ENCODE results near the gene KRT72. TPM values are rescaled to one million over a fixed set of nuclear protein-coding genes. Genes with fewer than 3 reads are reported as not detected.
"Not testable (repeated sequence)": the region's sequence is repeated elsewhere in the genome, so short reads cannot be mapped to it uniquely, and the experiment has no call there.

The KRT72 gene
- total RNA-seq, 1 donor from 2014 or later: not detected

- no peak for DNase-seq
Observed at GRCh38 chr12:52606581-52607218, 5.4 kb upstream of the KRT72 start.

DNA sequence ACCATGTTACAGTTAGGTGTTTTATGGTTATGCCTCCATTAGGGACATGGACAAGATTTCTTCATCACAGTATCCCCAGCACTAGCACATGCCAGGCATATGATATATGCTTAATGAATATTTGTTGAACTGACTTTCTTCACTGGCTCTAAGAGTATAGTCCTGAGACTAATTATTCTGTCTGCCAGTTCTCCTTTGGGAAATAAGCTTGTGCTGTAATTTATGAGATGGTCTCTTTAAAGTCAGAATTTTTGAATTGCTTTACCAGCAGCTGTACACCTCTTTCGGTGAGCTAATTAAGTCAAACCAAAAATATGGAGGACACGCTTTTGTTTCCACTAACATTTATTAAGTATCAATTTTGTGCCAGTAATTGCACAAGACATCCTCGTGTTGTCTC is 4.8 kb upstream of the KRT72 start:
- no peak for DNase-seq

GRCh38 chr12:52605542-52605941 is 4.3 kb upstream of the KRT72 start:
- no peak for DNase-seq

DNA sequence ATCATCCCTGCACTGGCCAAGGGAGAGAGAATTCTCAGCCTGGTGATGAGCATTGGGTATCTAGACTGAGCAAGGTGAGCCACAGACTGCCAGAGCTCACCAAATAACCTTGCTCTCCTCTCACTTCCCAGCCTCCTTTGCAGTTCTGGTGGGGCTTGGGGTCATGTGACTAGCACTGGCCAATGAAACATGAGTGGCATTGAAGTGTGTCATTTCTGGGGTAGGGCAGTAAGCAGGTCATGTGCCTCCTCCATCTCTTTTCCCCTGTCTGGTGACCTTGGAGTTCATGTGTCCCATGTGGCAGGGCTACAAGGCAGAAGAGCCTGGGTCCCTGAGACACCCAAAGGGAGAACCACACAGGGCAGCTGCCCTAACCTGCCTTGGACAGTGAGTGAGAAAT is 3.6 kb upstream of the KRT72 start:
- no peak for DNase-seq

DNA sequence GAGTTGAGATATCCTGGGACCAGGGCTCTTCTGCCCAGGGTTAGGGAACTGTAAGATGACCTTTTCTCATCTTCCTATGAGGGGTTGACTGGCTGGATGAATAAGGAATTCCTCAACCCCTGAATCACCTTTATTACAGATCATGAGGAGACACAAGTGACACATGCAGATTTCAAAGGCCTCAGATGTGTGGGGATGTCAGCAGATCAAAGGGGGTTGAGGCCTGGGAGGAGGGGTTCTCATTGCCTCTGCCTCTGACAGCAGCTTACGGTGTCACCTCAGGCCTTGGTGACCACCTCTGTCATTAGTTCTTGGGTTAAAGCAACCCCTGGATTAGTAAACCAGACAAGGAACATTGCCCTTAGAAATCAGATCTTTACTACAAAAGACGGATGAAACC is 2.1 kb upstream of the KRT72 start:
- no peak for DNase-seq

GRCh38 chr12:52602552-52602951 is 1.3 kb upstream of the KRT72 start:
- no peak for DNase-seq

DNA sequence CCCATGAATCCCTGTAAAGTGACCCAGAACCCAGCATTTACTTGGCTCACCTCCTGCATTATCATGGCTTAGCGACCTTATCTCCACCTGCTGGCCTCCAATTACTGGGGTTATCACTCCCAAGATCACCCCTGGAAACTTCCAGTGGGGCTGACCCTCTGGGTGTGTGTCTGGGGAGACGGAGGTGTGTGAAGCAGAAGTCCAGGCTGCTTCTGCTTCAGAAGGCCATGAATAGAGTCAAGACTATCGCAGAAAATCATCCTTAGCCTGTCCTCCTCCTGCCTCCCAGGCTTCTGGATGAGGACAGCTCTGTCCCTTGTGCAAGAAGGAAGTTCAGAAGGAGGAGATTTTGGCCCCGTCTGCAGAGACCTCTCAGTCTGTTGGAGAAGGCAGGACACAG is 408 bp upstream of the KRT72 start:
- DNase-seq: no peak

DNA sequence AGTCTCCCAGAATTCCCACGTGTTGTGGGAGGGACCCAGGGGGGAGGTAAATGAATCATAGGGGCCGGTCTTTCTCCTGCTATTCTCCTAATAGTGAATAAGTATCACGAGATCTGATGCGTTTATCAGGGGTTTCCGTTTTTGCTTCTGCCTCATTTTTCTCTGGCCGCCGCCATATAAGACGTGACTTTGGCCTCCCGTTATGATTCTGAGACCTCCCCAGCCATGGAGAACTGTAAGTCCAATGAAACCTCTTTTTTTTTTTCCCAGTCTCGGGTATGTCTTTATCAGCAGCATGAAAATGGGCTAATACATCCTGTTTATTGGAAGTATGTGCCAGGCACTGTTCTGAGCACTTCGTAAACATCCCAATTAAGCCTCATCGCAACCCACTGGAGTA is 788 bp downstream of the KRT72 start:
- DNase-seq: no peak

DNA sequence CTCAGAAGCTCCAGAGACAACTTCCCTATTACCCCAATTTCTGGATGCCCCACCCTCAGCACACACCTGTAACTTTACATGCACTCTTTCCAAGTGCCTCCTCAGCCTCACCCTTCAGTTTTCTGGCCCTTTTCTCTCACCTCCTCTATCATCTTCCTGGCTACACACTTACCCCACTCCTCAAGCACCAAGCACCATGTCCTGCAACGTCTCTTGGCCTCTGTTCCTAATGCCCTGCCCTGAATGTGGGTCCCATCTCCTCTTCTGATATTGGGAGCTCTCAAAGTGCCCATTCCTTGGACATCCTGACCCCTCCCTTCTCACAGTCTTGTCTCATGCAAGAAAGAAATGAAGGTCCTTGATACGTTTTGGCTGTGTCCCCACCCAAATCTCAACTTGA is 1.2 kb downstream of the KRT72 start:
- DNase-seq: no peak

GRCh38 chr12:52598966-52599365 is 2.3 kb downstream of the KRT72 start:
- DNase-seq: no peak

DNA sequence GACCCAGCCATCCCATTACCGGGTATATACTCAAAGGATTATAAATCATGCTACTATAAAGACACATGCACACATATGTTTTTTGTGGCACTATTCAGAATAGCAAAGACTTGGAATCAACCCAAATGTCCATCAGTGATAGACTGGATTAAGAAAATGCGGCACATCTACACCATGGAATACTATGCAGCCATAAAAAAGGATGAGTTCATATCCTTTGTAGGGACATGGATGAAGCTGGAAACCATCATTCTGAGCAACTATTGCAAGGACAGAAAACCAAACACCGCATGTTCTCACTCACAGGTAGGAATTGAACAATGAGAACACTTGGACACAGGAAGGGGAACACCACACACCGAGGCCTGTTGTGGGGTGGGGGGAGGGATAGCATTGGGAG is 7.0 kb downstream of the KRT72 start:
- DNase-seq: not testable (repeated sequence)

DNA sequence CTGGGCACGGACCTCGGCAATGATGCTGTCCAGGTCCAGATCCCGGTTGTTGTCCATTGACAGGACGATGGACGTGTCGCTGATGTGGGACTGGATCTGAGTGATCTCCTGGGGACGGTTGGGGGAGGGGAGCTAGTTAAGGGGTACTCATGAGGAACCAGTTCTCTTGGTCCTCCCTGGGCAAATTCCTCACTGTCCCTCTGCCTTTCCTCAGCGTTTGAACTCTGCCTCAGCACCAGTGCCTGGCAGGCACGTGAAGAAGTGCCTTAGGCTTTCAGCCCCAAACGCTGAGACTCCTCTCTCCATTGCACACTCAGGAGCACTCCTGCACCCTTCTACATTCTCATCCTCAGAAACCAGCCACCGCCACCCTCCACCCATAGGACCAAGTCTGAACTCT is 9.7 kb downstream of the KRT72 start:
- no peak for DNase-seq

GRCh38 chr12:52590021-52590420 is 11.2 kb downstream of the KRT72 start:
- no peak for DNase-seq

DNA sequence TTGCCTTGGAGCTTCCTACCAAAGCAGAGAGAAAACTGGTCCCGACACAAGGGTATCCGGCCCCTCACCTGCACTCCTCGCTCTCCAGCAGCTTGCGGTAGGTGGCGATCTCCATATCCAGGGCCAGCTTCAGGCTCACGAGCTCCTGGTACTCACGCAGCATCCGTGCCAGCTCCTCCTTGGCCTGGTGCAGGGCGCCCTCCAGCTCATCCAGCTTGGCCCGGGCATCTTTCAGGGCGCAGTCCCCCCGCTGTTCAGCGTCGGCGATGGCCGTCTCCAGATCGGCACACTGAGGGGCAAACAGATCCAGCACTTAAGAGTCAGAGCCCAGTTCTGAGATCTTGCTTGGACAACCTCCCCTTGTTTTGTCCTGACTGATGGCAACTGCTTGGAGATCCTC is 13.7 kb downstream of the KRT72 start:
- DNase-seq: no peak

GRCh38 chr12:52585946-52586345 is 15.3 kb downstream of the KRT72 start:
- DNase-seq: no peak

GRCh38 chr12:52585066-52585465 is 16.2 kb downstream of the KRT72 start:
- no peak for DNase-seq

DNA sequence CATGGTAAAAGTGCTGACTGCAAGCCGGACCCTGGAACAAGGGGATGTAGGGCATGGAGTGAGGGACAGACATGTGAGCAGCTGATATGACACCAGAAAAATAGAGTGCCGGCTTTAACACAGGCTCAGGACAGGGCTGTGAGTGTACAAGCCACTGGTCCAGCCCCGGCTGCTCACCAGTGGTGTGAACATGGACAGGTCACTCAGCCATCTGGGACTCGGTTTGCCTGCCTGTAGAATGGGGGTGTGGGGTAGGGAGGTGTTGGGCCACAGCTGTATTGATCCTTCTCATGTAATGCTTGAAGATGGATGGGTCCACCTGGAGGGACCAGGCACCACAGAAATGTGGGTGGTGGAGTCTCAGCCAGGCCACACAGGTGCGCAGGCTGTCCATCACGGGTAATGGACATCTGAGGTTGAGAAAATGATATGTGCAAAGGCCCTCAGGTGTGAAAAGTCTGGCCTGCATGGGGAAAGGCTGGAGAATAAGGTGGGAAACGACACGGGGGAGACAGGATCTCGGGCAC is 17.0 kb downstream of the KRT72 start:
- DNase-seq: no peak

DNA sequence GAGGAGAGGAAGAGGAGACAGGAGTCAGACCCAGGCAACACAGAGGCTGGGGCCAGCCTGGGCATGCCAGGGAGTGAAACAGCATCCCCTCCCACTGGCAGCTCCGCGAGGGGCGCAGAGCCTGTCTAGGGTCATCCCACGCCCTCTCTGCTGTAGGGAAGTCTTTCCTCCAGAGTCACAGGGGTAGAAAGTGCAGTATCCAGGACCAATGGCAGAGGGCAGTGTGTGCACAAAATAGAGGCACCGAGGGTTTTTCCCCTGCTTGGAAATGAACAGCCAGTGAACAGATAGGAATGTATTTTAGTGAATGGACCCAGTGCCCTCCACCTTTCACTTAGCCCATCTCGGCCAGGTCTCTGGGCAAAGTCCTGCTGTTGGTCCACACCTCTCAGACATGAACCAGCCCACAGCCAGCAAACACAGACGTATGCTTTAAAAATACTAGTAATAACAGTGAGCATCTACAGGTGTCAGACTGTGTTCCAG is 18.2 kb downstream of the KRT72 start:
- DNase-seq: no peak

DNA sequence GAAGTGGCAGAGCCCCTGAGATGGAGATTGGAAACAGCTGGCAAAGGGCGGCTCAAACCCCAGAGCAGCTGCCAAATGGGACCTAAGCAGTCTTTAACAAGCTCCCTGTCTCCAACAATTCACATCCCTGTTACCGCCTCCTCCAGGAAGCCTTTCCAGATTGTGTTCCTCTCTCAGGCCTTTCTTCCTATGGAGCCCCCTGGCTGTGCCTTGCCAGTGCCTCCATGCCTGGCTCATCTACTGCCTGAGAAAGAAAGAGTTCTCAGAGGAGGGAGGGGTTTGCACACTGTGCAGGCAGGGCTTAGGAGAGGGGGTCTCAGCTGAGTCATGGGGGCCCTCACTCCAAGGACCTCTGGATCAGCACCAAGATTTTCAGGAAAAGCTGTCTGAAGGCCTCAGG is 18.8 kb downstream of the KRT72 start:
- DNase-seq: no peak

- no peak for DNase-seq
Observed at GRCh38 chr12:52581481-52581880, 19.8 kb downstream of the KRT72 start.

GRCh38 chr12:52581066-52581465 is 20.2 kb downstream of the KRT72 start:
- DNase-seq: no peak

- DNase-seq: no peak
Observed at GRCh38 chr12:52580496-52580895, 20.8 kb downstream of the KRT72 start.

DNA sequence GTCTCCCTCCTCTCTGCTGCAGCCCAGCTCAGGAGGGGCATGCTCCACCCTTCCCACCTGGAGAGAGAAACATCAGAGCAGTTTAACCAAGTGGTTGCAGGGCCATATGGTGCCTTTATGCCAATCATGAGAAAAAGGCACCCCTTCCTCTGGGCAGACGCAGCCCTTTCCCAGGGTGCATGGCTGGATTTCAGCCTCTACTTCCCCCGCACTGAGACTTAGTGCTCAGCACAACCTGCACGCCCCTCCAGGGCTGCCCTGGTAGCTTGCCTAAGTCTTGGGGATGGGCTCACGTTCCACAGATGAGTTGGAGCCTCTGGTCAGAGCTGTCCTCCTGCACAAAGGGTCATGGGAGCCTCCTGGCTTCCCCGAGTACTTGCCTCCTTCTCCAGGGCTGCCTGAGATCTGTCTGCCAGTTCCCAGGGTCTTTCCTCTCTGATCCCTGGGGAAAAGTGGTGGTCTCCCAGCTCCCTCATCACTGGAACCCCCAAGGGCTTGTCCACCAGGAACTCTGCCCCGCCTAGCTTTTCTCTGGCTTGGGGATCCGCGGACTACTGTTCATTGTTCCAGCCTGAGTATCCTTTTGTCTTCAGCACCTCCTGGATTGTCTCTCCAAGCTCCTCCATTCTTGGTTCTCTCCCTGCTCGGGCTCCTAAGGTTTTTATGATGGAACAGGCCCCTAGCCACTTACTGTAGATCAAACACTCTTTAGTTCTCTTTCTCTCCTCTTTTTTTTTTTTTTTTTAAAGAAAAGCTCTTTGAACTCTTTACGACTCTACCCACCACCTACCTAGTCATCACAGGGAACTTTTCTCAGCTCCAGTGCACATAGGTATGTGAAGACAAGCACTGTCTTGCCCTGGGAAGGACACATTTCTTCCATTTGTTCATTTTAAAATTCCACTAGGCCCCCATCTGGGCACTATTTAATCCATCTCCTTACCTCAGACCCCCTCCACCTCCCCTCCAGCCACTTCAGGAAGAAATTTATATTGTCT is 21.5 kb downstream of the KRT72 start:
- DNase-seq: no peak

Data from occipital lobe (tissue), 2 donors.